ENCODE data around the gene ZC3H12D. TPM values are rescaled to one million over a fixed set of nuclear protein-coding genes. Genes with fewer than 3 reads are reported as not detected.

The ZC3H12D gene
- polyA plus RNA-seq, 1 of the 3 experiments (the other 2 are of a cell fraction), result 0.03 TPM

- H3F3A ChIP-seq (replicated peaks; ENCODE audit: insufficient read depth), result no peaks in the 10 kb centered on the region
- no peak overlapping the region for H3K9ac ChIP-seq
- H2AFZ ChIP-seq (ENCODE audit: low read depth), result no peak overlapping the region
- 79% methylated on average over 4 of the region's 4 CpGs for WGBS (ENCODE audit: low lambda C conversion rate)
- H3K27ac ChIP-seq (ENCODE audit: low read depth in 2 of 2, low read length in 1 of 2), result no peak overlapping the region
- no peaks in the 10 kb centered on the region for H4K20me1 ChIP-seq (ENCODE audit: insufficient read depth)
- no peaks in the 10 kb centered on the region for H3K9me3 ChIP-seq
- no peak for DNase-seq
- H3K4me2 ChIP-seq, result no peak overlapping the region
- no peak overlapping the region for H3K4me3 ChIP-seq (ENCODE audit: low read depth in 2 of 2, low read length in 1 of 2)
- peaks cover 0 to 6% of the 10 kb centered on the region in 2 experiments; a peak in 1 of 4 replicates for H3K4me1 ChIP-seq (ENCODE audit: control insufficient read depth in 1 of 2, insufficient read depth in 2 of 2, low read depth in 1 of 2, low read length in 1 of 2)
- no peaks in the 10 kb centered on the region for H3K27me3 ChIP-seq (ENCODE audit: insufficient read depth)
- TF ChIP-seq PBX3 (IDR thresholded peaks at IDR 0.05) (no peak), NRF1 (IDR thresholded peaks at IDR 0.05; ENCODE audit: low read depth, low read length) (no peak), EP300 (IDR thresholded peaks at IDR 0.05; ENCODE audit: borderline replicate concordance in 1 of 2, low read depth in 1 of 2, low read length in 1 of 2) (no peak), ELF1 (IDR thresholded peaks at IDR 0.05) (no peak), MEF2A (IDR thresholded peaks at IDR 0.05; ENCODE audit: borderline replicate concordance, low read depth) (no peak), GABPA (IDR thresholded peaks at IDR 0.05; ENCODE audit: low read depth) (no peak), RAD21 (IDR thresholded peaks at IDR 0.05; ENCODE audit: low read length) (no peak), USF1 (IDR thresholded peaks at IDR 0.05; ENCODE audit: borderline replicate concordance, low read depth) (no peak), SMC3 (IDR thresholded peaks at IDR 0.05; ENCODE audit: low read depth, low read length) (no peak), RFX5 (IDR thresholded peaks at IDR 0.05; ENCODE audit: low read length) (no peak), RXRA (IDR thresholded peaks at IDR 0.05; ENCODE audit: borderline replicate concordance, low read depth) (no peak), SIN3A (IDR thresholded peaks at IDR 0.05; ENCODE audit: borderline replicate concordance, low read depth, low read length) (no peak), NFIC (IDR thresholded peaks at IDR 0.05; ENCODE audit: borderline replicate concordance) (no peak), TCF12 (IDR thresholded peaks at IDR 0.05) (no peak), CTCF (IDR thresholded peaks at IDR 0.05) (no peak), FOXJ3 (CRISPR knock-in tag; IDR thresholded peaks at IDR 0.05) (no peak), TEAD4 (IDR thresholded peaks at IDR 0.05; ENCODE audit: borderline replicate concordance, insufficient read depth) (no peak), USF2 (IDR thresholded peaks at IDR 0.05; ENCODE audit: borderline replicate concordance, low read depth, low read length) (no peak), REST (IDR thresholded peaks at IDR 0.05; ENCODE audit: low read depth, low read length) (no peak)
- no peaks in the 10 kb centered on the region for H3K79me2 ChIP-seq (ENCODE audit: insufficient read depth)
- POLR2A ChIA-PET, result no interaction called here
- H3K36me3 ChIP-seq (replicated peaks in 1 of 2; ENCODE audit: control insufficient read depth in 1 of 2, insufficient read depth in 2 of 2, low read length in 1 of 2), result no peaks in the 10 kb centered on the region
- CTCF ChIA-PET, result no interaction called here
- no peaks in the 10 kb centered on the region for H3K9me2 ChIP-seq
Observed at GRCh38 chr6:149487316-149487715, 2.5 kb upstream of the ZC3H12D start.
